Mucosa of rectum (tissue), 2 donors: ENCODE data around the gene NBPF15.
"Not testable (repeated sequence)": the region's sequence is repeated elsewhere in the genome, so short reads cannot be mapped to it uniquely, and the experiment has no call there.

Experiments
- H3K27ac ChIP-seq, 2 donors: one replicate each; pipeline ENCODE4 v1.7.0; 2013; ENCODE audit warnings: inconsistent platforms in 2 of 2, low read depth in 2 of 2, low read length in 2 of 2
- H3K27me3 ChIP-seq, 2 donors: one replicate each; pipeline ENCODE4 v1.7.0; 2013; ENCODE audit warnings: low read length in 2 of 2; ENCODE audit not compliant: control insufficient read depth in 2 of 2, insufficient read depth in 2 of 2
- H3K36me3 ChIP-seq, 2 donors: one replicate each; pipeline ENCODE4 v1.7.0; 2013; ENCODE audit warnings: low read length in 2 of 2; ENCODE audit not compliant: control insufficient read depth in 2 of 2, insufficient read depth in 2 of 2
- H3K4me1 ChIP-seq, 2 donors: one replicate each; pipeline ENCODE4 v1.7.0; 2013; ENCODE audit warnings: low read length in 2 of 2, mild to moderate bottlenecking in 1 of 2; ENCODE audit not compliant: control insufficient read depth in 2 of 2, insufficient read depth in 2 of 2
- H3K4me3 ChIP-seq, 2 donors: one replicate each; pipeline ENCODE4 v1.7.0; 2013; ENCODE audit warnings: low read length in 2 of 2
- H3K9ac ChIP-seq, 2 donors: one replicate each; pipeline ENCODE4 v1.7.0; 2013; ENCODE audit warnings: low read length in 2 of 2, low read depth in 1 of 2, mild to moderate bottlenecking in 1 of 2
- H3K9me3 ChIP-seq, 2 donors: one replicate each; pipeline ENCODE4 v1.7.0; 2013; ENCODE audit warnings: low read length in 2 of 2; ENCODE audit not compliant: control insufficient read depth in 2 of 2
- donor health status: healthy.
- donor health status: Normal muscosa, but diverticular disease.

Gene NBPF15

GRCh38 chr1:144461136-144461759 lies at the start of gene NBPF15:
NBPF15 (minus strand) TSS chr1:144461669; CDS start chr1:144440003, 21,666 bp downstream.
- Histone ChIP-seq H3K4me3 (peak within 1 kb of the TSS; percentile 37 to 68), H3K9ac (peak within 1 kb of the TSS in 1 of 2 donors; percentile 54)
- H3K36me3 ChIP-seq, H3K4me1 ChIP-seq, H3K9me3 ChIP-seq, H3K27ac ChIP-seq, H3K27me3 ChIP-seq: not testable (repeated sequence)

- not testable (repeated sequence) for H3K27me3 ChIP-seq, H3K4me1 ChIP-seq, H3K36me3 ChIP-seq, H3K9ac ChIP-seq, H3K27ac ChIP-seq, H3K9me3 ChIP-seq, H3K4me3 ChIP-seq
These were observed 35.0 kb upstream of the NBPF15 start for GRCh38 chr1:144496429-144496828.

DNA sequence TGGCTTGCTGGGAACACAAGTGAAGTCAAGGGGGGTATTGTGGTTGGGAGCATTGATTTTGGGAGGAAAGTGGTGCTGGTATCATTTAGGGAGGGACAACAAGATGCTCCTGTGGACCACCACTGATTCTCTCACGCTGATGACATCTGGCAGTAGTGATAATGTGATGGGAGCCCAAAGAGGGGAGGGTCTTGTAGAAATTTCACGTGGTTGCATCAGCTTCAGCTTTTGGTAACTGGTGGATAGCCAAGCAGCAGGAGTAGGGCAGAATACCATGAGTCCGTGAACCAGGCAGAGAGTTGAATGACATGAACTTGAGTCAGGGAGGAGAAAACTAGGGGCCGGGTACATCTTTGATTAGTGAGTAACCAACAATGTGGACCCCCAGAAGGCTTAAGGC lies 32.7 kb upstream of the NBPF15 start:
- H3K4me3 ChIP-seq, H3K27ac ChIP-seq, H3K27me3 ChIP-seq, H3K9me3 ChIP-seq, H3K36me3 ChIP-seq, H3K4me1 ChIP-seq, H3K9ac ChIP-seq: not testable (repeated sequence)

- not testable (repeated sequence) for H3K4me1 ChIP-seq, H3K9me3 ChIP-seq, H3K27ac ChIP-seq, H3K36me3 ChIP-seq, H3K9ac ChIP-seq, H3K4me3 ChIP-seq, H3K27me3 ChIP-seq
These were observed 28.9 kb upstream of the NBPF15 start for GRCh38 chr1:144490394-144490793.

- H3K36me3 ChIP-seq, H3K27me3 ChIP-seq, H3K4me1 ChIP-seq, H3K4me3 ChIP-seq, H3K27ac ChIP-seq, H3K9ac ChIP-seq, H3K9me3 ChIP-seq: not testable (repeated sequence)
These were observed 25.5 kb upstream of the NBPF15 start for GRCh38 chr1:144487002-144487401.

- not testable (repeated sequence) for H3K27ac ChIP-seq, H3K4me3 ChIP-seq
These were observed 23.9 kb upstream of the NBPF15 start for GRCh38 chr1:144485048-144485993.

DNA sequence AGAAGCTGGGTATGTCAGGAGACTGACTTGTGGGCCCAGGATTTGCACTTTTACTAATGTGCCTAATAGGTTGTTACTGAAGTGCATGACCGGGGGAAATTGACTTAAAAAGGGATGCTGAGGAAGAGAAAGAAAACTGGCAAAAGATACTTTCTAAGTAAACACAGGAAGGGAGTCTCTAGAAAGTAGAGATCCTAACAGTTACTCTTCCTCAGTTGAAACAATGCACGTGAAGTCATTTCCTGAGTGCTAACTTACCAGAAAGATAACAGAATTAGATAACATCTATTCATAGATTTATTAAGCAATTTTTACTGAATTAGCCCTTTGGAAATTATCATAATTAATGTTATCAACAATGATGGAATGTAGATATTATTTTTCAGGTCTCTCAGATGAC lies 12.4 kb upstream of the NBPF15 start:
- H3K36me3 ChIP-seq, H3K9ac ChIP-seq, H3K4me3 ChIP-seq, H3K27me3 ChIP-seq, H3K9me3 ChIP-seq, H3K27ac ChIP-seq, H3K4me1 ChIP-seq: not testable (repeated sequence)

More at GRCh38 chr1:144485048-144485993, 23.9 kb upstream of the NBPF15 start:
- H3K27me3 ChIP-seq, H3K9me3 ChIP-seq, H3K36me3 ChIP-seq, H3K4me1 ChIP-seq, H3K9ac ChIP-seq: not testable (repeated sequence)

- not testable (repeated sequence) for H3K9me3 ChIP-seq, H3K4me3 ChIP-seq, H3K27me3 ChIP-seq, H3K27ac ChIP-seq, H3K36me3 ChIP-seq, H3K9ac ChIP-seq, H3K4me1 ChIP-seq
These were observed 10.0 kb upstream of the NBPF15 start for GRCh38 chr1:144471434-144471833.

- H3K9ac ChIP-seq, H3K27ac ChIP-seq, H3K4me3 ChIP-seq, H3K4me1 ChIP-seq, H3K27me3 ChIP-seq, H3K9me3 ChIP-seq, H3K36me3 ChIP-seq: not testable (repeated sequence)
These were observed 309 bp upstream of the NBPF15 start for GRCh38 chr1:144461778-144462177.

DNA sequence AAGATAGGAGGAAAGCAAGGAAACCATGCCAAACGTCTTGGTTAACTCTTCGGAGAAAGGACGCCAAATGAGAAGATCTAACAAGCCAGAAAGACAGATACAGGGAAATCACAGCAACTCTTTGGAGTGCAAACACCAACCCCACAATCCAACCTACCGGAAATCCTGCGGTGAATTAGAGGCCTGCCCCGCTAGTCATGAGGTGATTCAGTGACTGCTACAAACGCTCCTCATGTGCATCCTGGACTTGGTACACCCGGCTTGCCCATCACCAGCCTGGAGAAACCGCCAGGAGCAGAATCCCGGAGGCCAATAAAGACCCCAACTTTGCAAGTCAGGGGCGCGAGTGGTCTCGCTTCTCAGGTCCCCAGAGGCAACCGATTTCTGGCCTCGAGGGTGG lies 783 bp downstream of the NBPF15 start:
- not testable (repeated sequence) for H3K9me3 ChIP-seq, H3K36me3 ChIP-seq, H3K27me3 ChIP-seq, H3K9ac ChIP-seq, H3K27ac ChIP-seq, H3K4me1 ChIP-seq
- H3K4me3 ChIP-seq = peak overlapping the region; percentile 37 to 68
